Fibroblast of lung (primary cell): ENCODE data around the gene NEURL1B.

Experiments
- EZH2 ChIP-seq: IDR thresholded peaks from 2 replicates; pipeline ENCODE4 v1.5.1; 2012; ENCODE audit warnings: low read length, control low read depth, mild to moderate bottlenecking; ENCODE audit errors: missing control alignments
- TF ChIP-seq, protein P1 (sequence below), 2 donors: IDR thresholded peaks in 1 of 2; conservative IDR thresholded peaks in 1 of 2; 1 replicate in 1 of 2; 2 replicates in 1 of 2; pipeline ENCODE4 v1.5.1; 2011 to 2012; ENCODE audit warnings: low read length in 2 of 2, control low read depth in 1 of 2, inconsistent platforms in 1 of 2, low read depth in 1 of 2, mild to moderate bottlenecking in 1 of 2

DNA sequence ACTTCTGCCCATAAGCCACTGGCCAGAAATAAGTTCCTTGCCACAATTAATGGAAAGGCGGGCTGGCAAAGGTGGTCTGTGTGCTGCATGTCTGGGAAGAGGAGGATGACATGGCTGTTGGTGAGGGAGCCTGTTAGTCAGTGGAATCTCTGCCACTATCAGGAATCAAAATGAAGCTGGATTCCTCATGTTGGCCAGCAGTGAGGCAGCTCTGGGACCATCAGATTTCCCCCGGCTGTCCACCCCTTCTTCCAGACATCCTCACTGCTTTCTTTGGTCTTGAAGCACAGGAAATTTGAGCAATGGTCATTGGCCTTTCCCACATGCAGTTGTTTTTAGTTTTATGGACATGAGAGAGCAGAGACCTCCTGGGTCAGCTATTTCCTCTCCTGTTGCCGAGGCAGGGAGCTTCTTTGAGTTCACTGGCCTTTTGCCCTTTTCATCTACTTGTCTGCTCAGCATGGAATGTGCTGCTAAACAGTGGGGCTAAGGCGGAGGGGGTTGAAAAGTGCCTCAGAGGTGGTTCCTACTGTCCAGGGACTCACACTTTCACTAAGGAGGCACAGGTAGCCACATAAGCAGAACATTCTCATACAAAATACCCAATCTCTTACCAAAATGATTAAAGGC lies 34.8 kb upstream of the NEURL1B start:
- TF ChIP-seq EZH2: no peak
- TF ChIP-seq, protein P1, sequence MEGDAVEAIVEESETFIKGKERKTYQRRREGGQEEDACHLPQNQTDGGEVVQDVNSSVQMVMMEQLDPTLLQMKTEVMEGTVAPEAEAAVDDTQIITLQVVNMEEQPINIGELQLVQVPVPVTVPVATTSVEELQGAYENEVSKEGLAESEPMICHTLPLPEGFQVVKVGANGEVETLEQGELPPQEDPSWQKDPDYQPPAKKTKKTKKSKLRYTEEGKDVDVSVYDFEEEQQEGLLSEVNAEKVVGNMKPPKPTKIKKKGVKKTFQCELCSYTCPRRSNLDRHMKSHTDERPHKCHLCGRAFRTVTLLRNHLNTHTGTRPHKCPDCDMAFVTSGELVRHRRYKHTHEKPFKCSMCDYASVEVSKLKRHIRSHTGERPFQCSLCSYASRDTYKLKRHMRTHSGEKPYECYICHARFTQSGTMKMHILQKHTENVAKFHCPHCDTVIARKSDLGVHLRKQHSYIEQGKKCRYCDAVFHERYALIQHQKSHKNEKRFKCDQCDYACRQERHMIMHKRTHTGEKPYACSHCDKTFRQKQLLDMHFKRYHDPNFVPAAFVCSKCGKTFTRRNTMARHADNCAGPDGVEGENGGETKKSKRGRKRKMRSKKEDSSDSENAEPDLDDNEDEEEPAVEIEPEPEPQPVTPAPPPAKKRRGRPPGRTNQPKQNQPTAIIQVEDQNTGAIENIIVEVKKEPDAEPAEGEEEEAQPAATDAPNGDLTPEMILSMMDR (conservative IDR thresholded peaks at IDR 0.05 in 1 of 2, IDR thresholded peaks at IDR 0.05 in 1 of 2; ENCODE audit: low read depth in 1 of 2, low read length in 2 of 2): no peak
